Activated gamma-delta T cell treated with Interleukin-2 at 50 U/mL for 16 hours (primary cell): ENCODE measurements around the gene LVRN.
"Not testable (repeated sequence)": the region's sequence is repeated elsewhere in the genome, so short reads cannot be mapped to it uniquely, and the experiment has no call there.

Experiments used
- DNase-seq: peaks from one replicate; pipeline ENCODE4 v3.0.0-alpha.2; 2020

Gene LVRN, protein sequence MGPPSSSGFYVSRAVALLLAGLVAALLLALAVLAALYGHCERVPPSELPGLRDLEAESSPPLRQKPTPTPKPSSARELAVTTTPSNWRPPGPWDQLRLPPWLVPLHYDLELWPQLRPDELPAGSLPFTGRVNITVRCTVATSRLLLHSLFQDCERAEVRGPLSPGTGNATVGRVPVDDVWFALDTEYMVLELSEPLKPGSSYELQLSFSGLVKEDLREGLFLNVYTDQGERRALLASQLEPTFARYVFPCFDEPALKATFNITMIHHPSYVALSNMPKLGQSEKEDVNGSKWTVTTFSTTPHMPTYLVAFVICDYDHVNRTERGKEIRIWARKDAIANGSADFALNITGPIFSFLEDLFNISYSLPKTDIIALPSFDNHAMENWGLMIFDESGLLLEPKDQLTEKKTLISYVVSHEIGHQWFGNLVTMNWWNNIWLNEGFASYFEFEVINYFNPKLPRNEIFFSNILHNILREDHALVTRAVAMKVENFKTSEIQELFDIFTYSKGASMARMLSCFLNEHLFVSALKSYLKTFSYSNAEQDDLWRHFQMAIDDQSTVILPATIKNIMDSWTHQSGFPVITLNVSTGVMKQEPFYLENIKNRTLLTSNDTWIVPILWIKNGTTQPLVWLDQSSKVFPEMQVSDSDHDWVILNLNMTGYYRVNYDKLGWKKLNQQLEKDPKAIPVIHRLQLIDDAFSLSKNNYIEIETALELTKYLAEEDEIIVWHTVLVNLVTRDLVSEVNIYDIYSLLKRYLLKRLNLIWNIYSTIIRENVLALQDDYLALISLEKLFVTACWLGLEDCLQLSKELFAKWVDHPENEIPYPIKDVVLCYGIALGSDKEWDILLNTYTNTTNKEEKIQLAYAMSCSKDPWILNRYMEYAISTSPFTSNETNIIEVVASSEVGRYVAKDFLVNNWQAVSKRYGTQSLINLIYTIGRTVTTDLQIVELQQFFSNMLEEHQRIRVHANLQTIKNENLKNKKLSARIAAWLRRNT

DNA sequence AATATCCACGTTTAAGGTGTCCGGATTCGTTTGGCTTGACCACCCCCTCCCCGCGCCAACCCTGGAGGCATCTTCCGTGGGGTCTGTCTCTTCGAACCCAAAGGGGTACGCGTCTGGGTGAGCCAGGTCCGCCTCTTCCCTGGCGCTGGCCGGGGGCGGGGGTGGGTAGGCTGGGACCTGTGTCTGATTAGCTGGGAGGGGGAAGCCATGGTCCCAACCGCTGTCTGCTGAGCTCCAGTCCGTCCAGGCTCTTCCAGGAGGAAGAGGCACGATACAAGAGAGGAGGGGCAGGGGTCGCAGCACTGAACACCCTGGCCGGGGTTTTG is at the start of gene LVRN:
LVRN (plus strand) TSS at position 237 of the 326 bp plus-strand sequence. CDS start 143 bp downstream, outside the sequence.
- no peak for DNase-seq

DNA sequence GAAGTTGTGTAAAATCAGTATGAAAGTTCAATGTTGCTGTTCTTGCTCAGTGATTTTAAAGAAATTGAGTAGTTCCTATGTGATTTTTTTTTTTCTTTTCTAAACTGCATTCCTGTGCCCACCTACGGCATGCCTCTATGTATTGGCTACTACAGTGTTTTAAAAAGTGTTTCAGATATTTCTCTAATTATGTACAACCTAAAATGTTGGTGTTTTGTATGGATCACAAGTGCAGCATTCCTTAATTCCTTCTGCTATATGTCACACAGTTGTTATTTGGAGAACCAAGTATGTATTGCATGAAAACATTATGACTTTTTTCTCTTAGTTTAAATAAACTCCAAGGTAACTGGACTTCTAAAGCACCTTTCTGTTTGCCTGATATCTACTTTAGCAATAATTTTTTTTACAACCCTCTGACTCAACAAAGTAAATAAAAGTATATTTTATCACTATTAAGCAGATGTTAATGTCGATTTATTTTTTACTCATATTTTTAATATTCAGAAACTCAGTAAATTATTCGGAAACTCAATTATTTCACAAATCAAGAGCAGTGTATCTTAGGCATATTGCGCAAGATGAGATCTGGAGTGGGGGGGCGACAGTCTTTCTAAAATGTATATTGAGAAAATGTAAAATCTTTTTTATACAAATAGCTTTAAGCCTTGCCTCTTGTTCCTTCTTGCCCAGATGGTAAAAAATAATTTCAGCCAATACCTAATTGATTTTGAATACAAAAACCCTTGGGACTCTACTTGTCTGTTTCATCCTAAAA is 48.5 kb upstream of the LVRN start:
- not testable (repeated sequence) for DNase-seq

DNA sequence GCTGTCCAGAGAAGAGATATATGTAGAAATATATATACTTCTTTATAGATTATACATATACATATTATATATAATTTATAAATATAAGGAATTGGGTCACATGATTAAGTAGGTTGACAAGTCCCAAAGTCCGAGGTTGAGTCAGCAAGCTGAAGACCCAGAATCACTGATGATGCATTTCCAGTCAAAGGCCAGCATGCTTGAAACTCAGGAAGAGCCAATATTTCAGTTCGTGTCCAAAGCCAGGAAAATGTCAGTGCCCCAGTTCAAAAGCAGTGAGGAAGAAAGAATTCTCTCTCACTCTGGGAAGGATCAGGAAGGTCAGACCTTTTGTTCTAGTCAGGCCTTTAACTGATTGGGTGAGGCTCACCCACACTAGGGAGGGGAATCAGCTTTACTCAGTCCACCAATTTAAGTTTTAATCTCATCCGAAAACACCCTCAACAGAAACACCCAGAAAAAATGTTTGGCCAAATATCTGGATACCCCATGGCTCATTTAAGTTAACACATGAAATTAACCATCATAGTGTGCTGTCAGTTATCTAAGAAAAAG is 42.0 kb upstream of the LVRN start:
- DNase-seq: no peak

DNA sequence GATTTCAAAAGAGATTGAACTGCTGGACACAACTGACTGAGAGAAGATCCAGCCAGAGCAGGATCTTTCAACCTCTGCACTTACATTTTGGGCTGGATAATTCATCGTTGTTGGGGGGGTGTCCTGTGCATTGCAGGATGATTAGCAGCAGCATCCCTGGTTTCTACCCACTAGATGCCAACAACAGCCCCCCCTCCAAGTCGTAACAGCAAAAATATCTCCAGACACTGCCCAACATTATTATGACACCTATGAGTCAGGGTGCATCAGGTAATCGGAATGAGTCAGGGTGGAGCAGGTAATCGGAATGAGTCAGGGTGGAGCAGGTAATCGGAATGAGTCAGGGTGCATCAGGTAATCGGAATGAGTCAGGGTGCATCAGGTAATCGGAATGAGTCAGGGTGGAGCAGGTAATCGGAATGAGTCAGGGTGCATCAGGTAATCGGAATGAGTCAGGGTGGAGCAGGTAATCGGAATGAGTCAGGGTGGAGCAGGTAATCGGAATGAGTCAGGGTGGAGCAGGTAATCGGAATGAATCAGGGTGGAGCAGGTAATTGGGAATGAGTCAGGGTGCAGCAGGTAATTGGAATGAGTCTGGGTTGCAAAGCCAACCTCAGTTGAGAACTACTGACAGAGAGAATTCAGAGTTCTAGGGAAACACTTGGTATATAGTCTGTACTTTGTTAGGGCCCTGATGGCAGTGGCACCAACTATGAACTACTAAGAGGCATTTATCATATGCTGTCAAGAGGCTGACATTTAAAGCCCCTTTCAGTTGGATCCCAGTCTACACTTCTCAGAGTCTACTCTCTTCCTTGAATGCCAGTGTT is 33.5 kb upstream of the LVRN start:
- not testable (repeated sequence) for DNase-seq

DNA sequence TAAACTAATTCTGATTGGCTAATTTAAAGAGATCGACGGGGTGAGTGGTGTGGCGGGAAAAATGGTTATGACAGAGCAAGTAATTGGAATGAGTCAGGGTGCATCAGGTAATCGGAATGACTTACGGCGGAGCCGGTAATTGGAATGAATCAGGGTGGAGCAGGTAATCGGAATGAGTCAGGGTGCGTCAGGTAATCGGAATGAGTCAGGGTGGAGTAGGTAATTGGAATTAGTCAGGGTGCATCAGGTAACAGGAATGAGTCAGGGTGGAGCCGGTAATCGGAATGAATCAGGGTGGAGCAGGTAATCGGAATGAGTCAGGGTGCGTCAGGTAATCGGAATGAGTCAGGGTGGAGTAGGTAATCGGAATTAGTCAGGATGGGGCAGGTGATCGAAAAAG is 32.1 kb upstream of the LVRN start:
- DNase-seq: not testable (repeated sequence)

DNA sequence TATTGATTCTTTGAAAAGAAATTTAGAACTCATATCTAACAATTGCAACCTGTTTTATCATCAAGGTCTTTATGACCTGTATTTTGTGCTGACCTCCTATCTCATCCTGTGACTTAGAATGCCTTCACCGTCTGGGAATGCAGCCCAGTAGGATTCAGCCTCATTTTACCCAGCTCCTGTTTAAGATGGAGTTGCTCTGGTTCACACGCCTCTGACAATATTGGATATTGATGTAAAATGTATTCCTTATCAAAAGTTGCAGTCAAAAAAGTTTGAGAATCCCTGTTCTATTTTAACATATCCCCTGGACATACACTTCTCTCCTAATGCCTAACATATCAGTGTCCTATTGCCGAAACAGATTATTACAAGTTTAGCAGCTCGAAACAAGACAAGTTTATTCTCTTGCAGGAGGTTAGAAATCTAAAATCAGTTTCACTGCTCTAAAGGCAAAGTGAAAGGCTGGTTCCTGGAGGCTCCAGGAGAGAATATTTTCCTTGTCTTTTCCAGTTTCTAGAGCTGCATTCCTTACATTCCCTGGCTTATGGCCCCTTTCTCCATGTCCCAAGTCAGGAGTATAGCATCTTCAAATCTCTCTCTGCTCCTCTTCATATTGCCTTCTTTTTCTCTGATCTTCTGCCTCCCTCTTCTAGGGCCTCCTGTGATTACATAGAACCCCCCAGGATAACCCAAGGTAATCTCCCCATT is 31.5 kb upstream of the LVRN start:
- DNase-seq: no peak

DNA sequence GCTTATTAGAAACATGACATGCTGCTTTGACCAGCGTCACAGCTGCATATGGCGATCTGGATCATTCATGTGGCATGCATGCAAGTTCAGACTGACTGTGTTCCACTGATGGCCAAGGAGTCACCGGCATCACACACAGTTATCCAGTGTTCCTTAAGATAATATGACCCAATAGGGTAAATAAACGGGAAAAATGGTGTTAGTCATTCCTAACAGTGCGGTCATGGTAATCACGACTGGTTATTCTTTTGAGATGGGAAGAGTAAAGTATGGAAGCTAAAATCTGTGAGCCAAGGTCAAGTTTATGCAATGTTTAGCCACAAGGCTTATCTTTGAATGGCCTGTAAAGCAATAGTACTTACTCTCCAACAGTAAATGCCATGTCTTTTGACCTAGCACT is 29.3 kb upstream of the LVRN start:
- DNase-seq: no peak

DNA sequence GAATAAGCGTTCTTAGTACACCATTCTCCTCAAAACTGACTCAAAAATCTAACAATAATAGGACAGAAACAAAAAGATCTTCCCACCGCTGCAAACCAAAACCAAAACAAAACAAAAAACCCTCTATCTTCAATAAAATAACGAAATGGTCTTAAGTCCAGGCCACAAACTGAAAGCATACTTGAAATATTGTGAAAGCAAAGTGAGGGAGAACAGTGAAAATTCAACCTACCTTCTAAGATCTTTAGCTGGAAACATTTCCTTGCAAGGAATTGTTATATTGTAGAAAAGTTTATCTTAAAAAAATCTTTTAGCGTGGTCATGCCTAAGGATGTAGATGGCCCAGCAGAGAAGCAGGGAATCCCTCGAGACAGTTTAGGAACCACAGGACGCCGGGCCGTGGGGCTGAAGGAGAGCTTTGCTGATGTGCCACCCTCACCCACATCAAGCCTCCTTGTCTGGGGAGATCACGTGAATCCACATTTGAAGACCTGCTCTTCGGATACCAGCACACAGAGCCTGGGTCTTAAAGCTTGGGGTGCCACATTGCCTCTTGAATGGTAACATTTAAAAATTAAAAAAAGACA is 27.8 kb upstream of the LVRN start:
- no peak for DNase-seq

DNA sequence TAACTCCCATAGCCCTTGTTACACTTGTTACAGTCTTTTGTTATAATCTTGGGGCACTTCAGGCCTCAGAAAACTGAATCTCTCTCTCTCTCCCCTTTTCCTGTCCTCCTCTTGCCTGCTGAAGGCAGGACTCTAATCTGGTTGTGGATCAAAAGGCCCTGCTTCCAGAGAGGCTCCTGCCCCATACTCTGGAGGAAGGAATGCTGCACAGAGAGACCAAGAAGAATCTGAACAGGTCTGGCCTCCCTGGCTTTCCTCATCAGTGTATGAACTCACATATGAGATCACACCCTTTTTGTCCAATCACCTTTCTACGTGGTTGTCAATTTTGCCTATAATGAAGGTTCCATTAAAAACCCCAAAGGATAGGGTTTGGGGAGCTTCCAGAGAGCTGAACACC is 26.2 kb upstream of the LVRN start:
- DNase-seq: no peak

DNA sequence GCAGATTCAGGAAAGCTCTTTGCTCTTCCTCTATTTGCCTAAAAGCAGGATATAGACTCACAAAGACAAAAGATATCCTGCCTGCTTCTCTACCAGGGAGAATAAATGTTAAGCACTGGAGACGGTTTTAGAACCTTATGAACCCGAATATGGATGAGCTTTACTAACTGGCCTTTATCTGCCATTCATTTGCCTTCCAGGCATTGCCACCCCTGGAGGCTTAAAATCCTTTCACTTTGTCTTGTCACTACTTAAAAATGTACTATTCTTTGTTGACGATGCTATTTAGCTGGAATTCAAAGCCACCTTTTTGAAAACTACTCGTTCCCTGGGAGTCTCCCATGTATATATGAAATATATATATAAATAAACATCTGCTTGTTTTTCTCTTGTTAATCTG is 23.2 kb upstream of the LVRN start:
- no peak for DNase-seq

DNA sequence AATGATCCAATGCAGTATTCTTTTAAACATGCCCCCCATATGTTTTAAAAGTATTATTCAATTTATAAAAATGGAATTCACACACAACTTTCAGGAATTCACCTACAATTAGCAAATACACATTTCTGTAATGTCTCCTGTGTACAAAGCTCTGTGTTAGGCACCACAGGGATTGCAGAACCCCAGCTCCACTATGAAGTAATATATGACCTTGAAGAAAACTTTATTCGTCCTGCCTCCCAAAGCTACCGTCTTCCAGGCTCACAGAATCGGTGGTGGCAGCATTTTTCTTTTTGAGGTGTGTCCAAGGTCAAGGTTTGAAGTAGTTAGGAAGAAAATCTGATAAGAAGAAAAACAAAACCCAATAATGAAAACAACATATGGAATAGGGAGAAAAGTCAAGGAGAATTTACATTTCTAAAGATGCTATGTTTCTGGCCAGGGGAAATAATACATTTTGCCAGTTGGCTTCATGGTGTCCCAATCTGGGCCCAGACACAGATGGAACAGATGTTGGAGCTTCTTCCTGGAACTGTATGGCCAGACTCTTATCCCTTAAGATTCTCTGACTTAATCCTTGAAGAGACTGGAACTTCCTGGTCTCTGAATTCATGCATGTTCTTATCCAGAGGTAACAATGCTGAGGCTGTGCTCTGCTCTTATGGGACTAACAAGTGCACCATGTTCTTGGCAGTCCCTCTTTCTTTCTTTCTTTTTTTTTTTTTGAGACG is 22.0 kb upstream of the LVRN start:
- DNase-seq: no peak

DNA sequence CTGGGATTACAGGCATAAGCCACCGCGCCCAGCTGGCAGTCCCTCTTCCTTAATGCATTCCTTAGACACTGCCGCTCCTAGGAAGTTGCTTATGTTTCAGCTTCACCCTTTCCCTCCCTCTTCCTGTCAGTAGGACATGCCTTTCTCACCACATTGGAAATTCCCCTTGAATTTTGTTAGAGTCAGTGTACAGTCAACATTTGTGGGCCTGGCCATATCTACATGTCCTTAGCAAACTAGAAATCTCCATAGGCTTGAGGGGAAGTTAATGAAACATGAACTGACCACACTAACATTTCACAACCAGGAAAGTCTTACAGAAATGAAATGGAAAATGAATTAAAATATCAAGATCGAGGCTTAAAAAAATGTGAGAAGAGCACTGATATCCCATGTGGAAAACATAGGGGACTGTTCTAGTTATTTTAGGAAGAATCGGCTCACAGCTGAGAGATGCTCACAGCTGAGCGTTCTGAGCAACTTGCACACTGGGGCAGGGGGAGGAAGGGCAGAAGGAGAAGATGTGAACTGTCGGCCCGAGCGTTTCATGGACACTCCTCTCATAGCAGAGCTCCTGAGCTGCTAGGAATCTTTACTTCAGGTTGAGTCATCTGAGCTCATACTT is 21.1 kb upstream of the LVRN start:
- no peak for DNase-seq

DNA sequence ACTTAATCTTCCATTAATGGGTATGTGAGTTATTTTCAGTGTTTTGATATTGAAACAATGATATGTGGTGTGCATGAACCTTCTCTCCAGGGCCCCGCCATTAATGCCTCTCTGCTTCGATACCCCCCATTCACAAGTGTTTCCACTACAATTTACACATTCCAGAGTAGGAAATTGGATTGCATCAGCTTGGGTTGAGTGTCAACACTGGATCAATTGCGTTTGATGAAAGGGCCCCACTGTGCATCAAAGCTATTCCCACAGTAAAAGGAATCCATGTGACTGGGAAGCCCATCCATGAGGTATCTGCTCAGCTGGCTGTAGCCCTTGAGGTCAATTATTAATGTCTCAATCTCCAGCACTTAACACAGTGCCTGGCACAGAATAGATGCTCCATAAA is 17.8 kb upstream of the LVRN start:
- DNase-seq: no peak

DNA sequence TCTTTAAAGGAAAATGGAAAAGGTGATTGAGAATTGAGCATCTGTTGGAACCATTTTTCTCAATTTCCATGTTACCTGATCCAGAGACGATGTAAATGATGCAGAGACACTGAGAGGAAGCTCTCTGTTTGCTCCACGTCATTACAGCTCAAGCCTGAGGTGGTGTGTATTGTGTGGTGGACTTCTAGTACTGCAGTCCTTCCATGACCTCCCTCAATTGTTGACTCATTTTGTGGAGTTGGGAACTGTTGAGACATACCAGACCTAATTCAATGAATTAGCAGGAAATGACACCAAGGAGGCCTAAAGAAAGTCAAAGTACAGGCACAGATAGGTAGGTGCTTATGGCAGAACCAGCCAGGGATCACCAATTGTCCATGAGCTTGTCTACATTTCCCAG is 15.6 kb upstream of the LVRN start:
- no peak for DNase-seq

DNA sequence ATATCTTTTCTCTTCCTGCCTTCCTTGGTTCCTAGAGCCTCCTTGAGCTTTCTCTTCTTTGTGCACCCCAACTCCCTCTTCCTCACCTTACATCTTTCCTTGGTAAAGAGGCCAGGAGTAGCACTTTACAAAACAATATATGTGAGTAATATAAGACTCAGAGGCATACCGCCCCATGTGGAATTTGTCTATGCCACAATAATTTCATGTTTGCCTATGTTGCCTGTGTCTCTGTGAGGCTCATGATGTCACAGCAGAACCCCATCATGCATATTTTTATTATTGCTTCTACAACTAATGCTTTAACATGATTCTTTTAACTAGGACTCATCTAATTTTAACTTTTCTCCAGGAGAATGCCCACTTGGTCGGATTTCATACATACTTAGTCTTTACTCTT is 15.0 kb upstream of the LVRN start:
- no peak for DNase-seq

DNA sequence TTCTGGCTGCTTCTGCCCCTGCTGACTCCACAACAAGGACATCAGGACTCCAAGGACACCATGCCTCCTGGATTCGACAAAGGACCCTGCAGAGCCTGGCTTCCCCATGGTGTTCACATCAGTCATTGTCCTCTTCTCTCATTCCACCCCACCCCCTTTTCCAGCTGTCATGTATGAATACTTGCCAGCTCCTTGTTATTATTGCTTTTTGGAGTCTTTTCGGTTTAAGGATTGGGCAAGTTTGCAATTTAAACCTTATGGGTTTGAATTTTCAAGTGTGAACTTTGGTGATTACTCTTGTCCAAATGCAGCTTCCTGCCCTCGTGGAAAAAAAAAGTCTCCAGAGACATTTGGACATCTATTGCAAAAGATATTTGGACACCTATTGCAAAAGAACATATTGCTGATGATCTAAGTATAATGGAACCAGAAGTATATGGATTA is 14.2 kb upstream of the LVRN start:
- no peak for DNase-seq

DNA sequence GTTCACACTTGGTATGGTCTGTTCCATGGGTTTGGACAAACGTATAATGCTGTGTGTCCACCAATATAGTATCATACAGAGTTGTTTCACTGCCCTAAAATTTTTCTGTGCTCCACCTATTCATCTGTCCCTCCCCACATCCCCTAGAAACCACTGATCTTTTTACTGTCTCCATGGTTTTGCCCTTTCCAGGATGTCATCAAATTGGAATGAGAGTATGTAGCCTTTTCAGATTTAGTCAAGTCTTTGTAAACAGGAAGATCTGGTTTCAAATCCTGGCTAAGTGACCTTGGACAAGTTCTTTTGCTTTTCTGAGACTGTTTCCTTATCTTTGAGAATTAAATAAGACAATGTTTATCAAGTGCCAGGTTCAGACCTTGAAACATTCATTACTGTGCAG is 13.2 kb upstream of the LVRN start:
- no peak for DNase-seq

DNA sequence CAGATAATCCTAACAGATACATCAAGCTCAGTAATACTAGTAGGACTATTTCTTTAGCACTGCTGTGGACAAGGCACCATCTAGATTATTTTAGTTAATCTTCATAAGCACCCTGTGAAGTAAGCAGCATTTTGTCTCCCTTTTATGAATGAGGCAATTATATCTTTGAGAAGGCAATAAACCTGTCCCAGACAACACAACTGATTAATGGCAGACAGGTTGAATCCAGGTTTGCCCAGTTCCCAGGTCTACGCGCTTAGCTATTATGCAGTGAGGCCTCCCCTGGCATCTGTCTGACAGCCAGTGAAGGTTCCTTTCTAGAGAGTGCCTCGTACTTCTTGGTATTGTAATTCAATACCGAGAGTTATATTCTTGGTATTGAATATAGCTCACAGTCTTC is 9.7 kb upstream of the LVRN start:
- no peak for DNase-seq

DNA sequence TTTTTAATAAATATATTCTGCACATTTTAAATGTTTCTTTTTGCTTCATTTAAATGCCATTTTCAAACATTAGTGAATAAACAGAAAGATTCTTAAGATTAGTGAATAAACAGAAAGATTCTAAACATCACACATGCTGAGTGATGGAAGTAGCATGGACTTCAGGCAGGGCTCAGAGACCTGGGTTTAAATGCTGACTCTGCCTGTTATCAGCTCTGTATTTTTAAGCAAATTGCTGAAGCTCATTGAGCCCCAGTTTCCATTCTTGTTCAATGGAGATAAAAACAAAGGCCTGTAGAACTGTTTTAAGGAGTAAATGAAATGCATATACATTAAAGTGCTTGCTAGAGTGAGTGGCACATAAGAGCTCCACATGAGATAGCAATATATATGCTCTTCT is 8.1 kb upstream of the LVRN start:
- DNase-seq: no peak

DNA sequence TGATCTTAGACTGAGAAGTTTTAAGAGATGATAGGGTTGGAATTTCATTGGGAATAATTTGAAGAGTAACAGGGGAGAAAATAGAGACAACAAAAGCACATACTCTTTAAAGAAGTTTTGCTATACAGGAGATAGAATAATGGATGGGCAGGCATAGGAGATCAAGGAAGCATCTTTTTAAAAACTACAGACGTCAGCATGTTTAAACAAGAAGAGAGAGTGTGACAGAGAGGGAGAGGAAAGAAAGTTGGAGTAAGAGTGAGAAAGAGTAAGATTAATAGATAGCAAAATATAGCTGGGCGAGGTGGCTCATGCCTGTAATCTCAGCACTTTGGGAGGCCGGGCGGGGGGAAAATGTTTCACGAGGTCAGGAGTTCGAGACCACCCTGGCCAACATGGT is 5.3 kb upstream of the LVRN start:
- DNase-seq: no peak
